Fibroblast of skin of right quadriceps (primary cell): ENCODE data around the gene CAPN10.

Experiments
- DNase-seq: peaks from one replicate; pipeline ENCODE4 v3.0.0-alpha.2; 2013

Gene CAPN10

GRCh38 chr2:240590681-240591111 lies 4.2 kb downstream of the CAPN10 start:
- DNase-seq, result no peak

- DNase-seq, result peak; percentile 55
These were observed 4.7 kb downstream of the CAPN10 start for GRCh38 chr2:240591226-240591625.

DNA sequence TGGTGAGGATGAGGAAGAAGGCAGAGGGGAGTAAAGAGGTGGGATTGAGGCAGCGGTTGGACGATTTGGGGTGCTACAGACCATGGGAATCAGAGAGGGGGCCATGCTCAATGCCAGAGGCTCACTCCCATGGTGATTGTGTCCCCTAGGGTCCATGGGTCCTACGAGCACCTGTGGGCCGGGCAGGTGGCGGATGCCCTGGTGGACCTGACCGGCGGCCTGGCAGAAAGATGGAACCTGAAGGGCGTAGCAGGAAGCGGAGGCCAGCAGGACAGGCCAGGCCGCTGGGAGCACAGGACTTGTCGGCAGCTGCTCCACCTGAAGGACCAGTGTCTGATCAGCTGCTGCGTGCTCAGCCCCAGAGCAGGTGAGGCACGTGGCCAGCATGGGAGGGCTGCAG lies 5.2 kb downstream of the CAPN10 start:
- no peak for DNase-seq

DNA sequence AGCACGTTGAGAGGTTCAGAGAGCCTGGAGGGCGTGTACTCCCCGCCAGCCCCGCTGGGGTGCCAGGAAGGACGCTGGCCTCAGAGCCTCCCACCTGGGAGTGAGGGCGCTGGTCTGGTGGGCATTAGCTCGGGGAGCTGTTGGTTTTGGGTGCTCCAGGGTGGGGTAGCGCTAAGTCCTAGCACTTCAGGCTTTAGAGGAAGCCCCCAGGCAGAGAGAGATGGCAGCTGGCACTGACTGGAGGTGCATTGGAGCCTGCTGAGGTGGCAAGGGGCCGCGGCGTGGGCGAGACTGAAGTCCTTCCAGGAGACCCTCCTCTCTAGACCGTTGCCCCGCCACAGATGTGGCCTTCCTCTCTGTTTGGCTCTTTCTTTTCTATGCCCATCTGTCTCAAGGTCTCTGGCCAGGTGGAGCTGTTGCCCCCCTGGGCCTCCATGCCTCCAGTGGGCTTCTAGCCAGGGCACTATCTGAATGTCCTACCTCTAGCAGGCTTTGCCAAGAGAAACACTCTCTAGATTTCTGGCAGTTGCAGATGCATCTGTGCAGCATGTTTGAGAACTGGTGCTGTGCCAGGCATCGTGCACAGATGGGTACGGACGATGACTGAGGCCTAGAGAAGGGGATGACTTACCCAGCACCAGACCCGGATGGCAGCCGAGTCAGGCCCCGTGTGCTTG lies 6.6 kb downstream of the CAPN10 start:
- DNase-seq, result no peak

GRCh38 chr2:240593703-240594451 lies 7.3 kb downstream of the CAPN10 start:
- no peak for DNase-seq

GRCh38 chr2:240594511-240595380 lies 8.2 kb downstream of the CAPN10 start:
- no peak for DNase-seq

DNA sequence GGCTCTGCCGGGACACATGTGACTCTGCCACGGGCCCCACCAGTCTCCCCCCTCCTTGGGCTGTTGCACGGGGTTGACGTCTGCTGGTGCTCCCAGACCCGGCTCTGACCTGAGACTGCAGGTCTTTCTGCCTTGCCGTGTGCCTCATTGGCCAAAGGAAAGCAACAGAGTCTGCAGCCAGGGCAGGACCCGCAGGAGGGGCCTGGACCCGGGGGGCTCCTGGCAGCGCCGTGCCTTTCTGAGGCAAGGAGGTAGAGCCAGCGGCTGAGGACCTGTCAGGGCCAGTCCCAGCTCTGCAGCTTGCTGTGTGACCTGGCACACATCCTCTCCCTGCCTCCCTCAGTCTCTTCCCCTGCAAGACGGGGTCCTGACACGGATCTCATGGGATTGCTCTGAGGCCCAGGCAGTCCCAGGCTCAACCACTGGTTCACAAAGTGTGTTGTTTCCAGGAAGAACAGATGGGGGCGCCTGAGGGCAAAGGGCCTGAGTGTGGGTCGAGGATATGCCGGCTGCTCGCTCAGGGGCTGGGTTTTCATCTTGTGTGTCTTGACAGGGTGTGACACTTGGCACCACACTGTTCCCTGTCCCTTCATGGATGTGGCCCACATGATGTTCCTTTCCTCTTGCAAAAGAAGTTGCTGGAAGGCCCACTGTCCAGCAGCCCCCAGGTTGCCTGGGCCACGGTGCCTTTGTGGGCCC lies 9.0 kb downstream of the CAPN10 start:
- no peak for DNase-seq

DNA sequence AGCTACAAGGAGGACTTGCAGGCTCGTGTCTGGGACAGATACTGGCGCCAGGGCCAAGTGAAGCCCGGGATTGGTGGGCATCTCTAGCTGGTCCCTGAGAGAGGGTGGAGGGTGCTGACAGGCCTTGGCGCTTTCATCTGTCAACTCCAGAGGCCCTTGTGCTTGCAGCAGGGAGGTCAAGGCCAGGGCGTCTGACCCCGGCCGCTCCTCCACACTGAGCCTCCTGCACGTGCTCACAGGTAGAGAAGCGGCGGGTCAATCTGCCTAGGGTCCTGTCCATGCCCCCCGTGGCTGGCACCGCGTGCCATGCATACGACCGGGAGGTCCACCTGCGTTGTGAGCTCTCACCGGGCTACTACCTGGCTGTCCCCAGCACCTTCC lies 9.5 kb downstream of the CAPN10 start:
- DNase-seq, result no peak

GRCh38 chr2:240596491-240596931 lies 10.0 kb downstream of the CAPN10 start:
- DNase-seq, result no peak

- no peak for DNase-seq
These were observed 10.5 kb downstream of the CAPN10 start for GRCh38 chr2:240597054-240597418.

DNA sequence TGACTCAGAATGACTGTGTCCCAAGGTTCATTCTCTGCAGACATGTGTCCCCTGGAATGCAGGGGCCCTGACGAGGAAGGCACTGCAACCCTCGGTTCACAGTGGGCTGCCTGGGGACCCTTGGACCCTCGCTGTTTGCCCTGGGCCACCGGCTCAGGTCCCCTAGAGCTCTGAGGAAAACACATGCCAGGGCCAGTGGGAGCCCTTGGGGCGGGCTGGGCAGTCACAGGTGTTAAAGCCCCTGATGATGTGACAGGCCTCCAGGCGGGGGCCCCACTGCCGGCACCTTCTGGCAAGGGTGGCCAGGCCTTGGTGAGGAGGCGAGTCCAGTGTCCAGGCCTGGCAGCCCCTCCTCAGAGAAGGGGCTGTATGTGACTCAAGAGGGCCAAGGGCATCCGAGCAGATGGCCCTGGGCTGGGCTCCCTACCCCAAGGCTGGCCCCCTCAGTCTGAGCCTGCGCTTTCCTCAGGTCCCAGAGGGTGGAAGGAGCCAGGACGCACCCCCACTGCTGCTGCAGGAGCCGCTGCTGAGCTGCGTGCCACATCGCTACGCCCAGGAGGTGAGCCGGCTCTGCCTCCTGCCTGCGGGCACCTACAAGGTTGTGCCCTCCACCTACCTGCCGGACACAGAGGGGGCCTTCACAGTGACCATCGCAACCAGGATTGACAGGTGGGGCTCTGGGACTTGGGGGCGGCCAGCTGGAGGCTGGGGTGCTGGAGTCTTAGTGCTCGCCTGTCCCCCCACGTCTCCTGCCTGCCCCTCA lies 11.1 kb downstream of the CAPN10 start:
- no peak for DNase-seq

DNA sequence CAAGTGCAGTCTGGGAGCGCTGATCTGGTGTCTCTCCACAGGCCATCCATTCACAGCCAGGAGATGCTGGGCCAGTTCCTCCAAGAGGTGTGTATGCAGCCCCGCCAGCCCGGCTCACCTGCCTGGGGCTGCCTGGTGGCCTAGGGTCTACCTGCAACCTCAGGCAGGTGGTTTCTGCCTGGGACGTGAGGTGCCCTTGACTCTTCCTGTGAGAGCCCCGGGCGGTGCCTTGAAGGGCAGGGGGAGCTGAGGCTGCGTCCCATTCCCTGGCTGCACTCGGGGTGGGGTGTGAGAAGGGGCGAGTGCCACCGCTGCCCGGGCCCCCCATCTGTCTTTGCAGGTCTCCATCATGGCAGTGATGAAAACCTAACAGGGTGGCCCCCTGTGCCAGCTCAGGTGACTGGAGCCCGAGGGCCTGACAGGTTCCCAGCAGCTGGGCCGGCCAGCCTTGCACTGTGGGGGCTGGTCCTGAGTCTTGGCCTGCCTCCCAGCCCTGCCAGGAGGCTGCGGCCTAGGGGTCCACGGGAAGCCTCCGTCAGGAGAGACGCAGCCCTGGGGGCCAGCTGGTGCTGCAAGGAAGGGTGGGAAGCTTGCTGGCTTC lies 11.9 kb downstream of the CAPN10 start:
- DNase-seq, result no peak

GRCh38 chr2:240599141-240599583 lies 12.6 kb downstream of the CAPN10 start:
- no peak for DNase-seq

DNA sequence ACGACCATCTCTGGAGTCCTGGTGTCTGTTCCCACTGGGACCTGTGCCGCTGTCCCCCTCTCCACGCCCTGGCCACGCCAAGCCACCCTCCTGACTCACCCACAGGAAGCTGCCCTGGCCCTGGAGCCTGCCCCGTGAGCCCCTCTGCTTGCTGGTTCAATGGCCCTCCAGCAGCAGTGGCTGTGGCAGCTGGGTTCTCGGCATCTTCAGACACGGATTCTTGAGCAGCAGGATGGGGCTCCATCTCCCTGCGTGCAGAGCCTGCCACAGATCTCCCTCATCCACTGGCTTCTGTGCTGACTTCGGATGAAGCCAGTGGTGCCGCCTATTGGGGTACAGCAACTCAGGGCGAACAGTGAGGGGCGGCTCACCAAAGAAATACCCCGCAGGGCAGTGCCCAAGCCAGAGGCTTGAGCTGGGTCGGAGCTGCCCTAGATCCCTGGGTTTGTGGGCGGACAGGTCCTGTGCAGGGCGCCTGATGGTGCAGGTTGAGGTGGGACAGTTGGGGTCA lies 14.0 kb downstream of the CAPN10 start:
- no peak for DNase-seq

- DNase-seq, result no peak
These were observed 14.7 kb downstream of the CAPN10 start for GRCh38 chr2:240601061-240601830.

DNA sequence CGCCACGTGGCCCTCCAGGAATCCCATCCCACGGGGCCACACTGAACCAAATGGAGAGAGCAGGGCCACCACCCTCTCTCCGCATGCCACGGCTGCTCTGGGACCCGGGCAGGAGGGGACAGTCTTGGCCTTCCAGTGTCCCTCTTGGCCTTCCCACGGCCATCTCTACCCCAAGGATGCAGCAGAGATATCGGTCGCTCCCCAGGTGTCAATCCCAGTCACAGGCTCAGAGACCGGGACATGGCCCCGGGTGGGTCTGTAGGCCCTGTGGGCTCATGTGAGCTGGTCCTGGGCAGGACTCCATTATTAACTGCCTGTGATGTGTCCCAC lies 15.3 kb downstream of the CAPN10 start:
- no peak for DNase-seq

DNA sequence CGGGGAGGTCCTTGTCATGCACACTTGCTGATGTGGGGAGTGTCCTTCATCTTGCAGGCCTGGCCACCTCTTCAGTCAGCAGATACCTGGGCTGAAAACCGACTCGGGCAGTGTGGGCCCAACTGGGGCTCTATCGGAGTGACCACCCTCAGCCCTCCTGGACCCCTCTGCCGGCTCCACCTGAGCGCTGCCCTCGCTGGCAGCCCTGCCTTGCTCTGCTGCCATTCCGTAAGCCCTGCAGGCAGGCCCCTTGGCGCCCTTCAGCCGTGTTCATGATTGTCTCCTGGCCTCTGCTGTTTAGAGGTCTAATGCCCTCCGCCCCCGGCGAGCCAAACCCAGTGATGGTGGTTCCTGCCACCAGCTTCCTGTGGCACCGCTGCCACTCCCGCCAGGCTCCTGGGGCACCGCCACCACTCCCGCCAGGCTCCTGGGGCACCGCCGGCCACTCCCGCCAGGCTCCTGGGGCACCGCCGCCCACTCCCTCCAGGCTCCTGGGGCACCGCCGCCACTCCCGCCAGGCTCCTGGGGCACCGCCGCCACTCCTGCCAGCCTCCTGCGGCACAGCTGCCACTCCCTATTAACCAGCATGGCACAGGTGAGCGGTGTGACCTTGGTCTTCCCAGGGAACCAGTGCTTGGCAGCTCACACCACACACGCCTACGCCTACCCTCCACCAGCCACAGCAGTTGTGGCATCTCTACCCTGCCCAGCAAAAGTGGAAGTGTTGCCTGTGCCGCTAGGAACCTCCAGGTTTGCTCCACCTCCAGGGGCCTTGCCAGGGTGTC lies 15.9 kb downstream of the CAPN10 start:
- no peak for DNase-seq

- no peak for DNase-seq
These were observed 16.7 kb downstream of the CAPN10 start for GRCh38 chr2:240603081-240603835.

GRCh38 chr2:240603846-240604245 lies 17.3 kb downstream of the CAPN10 start:
- DNase-seq, result no peak
